BLaER1 (cell line): Measurements from ENCODE around the gene CXCL1.
"Not testable (repeated sequence)": the region's sequence is repeated elsewhere in the genome, so short reads cannot be mapped to it uniquely, and the experiment has no call there.

ENCODE experiments used
- H3K27ac ChIP-seq: shearing (Covaris generic); formaldehyde crosslinking; 2 replicates; pipeline ENCODE4 v1.8.1; 2022
- H3K27me3 ChIP-seq: shearing (Covaris generic); formaldehyde crosslinking; 2 replicates; pipeline ENCODE4 v1.8.1; 2022
- H3K36me3 ChIP-seq: shearing (Covaris generic); formaldehyde crosslinking; 2 replicates; pipeline ENCODE4 v1.8.1; 2022
- H3K4me1 ChIP-seq: shearing (Covaris generic); formaldehyde crosslinking; 2 replicates; pipeline ENCODE4 v1.8.1; 2022
- H3K4me2 ChIP-seq: shearing (Covaris generic); formaldehyde crosslinking; 2 replicates; pipeline ENCODE4 v1.8.1; 2022
- H3K4me3 ChIP-seq: shearing (Covaris generic); formaldehyde crosslinking; 2 replicates; pipeline ENCODE4 v1.8.1; 2022
- H3K9ac ChIP-seq: shearing (Covaris generic); formaldehyde crosslinking; 2 replicates; pipeline ENCODE4 v1.8.1; 2022
- H3K9me3 ChIP-seq: shearing (Covaris generic); formaldehyde crosslinking; 2 replicates; pipeline ENCODE4 v1.8.1; 2022
- H4K20me1 ChIP-seq: shearing (Covaris generic); formaldehyde crosslinking; 2 replicates; pipeline ENCODE4 v1.8.1; 2022
- Cebpa-rat ChIP-seq: shearing (Covaris generic); IDR thresholded peaks from 2 replicates; pipeline ENCODE4 v1.8.1; 2022

The CXCL1 gene

GRCh38 chr4:73895201-73896175 is 26.3 kb downstream of the CXCL1 start:
- Histone ChIP-seq H4K20me1 (no peaks in the 10 kb centered on the region), H3K27ac (no peak overlapping the region), H3K4me1 (no peaks in the 10 kb centered on the region), H3K4me2 (no peak overlapping the region), H3K9ac (no peak overlapping the region), H3K27me3 (no peaks in the 10 kb centered on the region), H3K9me3 (no peaks in the 10 kb centered on the region), H3K36me3 (no peaks in the 10 kb centered on the region), H3K4me3 (no peak overlapping the region)
- TF ChIP-seq Cebpa-rat = no peak

DNA sequence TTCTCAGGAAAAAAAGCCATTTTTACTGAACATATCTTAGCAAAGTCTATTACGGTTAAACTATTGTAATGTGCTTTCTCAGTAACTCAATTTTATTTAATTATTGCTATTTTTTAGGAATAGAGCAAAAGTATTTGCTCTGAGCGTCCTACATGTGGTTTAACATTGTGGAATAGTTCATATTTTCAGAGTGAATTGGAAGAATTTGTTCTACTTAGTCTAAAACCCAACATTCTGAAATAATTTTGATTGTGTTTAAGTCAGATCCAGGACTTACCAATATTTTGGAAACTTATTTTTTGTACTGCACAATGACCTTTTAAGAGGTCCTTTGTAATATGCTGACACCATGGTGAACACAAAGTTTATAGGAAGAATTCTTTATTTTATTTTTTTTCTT is 27.2 kb downstream of the CXCL1 start:
- no peaks in the 10 kb centered on the region for H3K4me1 ChIP-seq
- H3K9me3 ChIP-seq = no peaks in the 10 kb centered on the region
- no peak overlapping the region for H3K4me3 ChIP-seq
- H3K36me3 ChIP-seq = no peaks in the 10 kb centered on the region
- H3K27ac ChIP-seq = no peak overlapping the region
- H3K27me3 ChIP-seq = no peaks in the 10 kb centered on the region
- no peak for TF ChIP-seq Cebpa-rat
- H3K4me2 ChIP-seq = no peak overlapping the region
- H3K9ac ChIP-seq = no peak overlapping the region
- H4K20me1 ChIP-seq = no peaks in the 10 kb centered on the region

- no peak overlapping the region for H3K4me2 ChIP-seq
- no peaks in the 10 kb centered on the region for H3K27me3 ChIP-seq
- no peaks in the 10 kb centered on the region for H3K36me3 ChIP-seq
- H3K9ac ChIP-seq = no peak overlapping the region
- no peaks in the 10 kb centered on the region for H3K4me1 ChIP-seq
- H3K27ac ChIP-seq = no peak overlapping the region
- no peak for TF ChIP-seq Cebpa-rat
- H3K4me3 ChIP-seq = no peak overlapping the region
- no peaks in the 10 kb centered on the region for H3K9me3 ChIP-seq
- no peaks in the 10 kb centered on the region for H4K20me1 ChIP-seq
Measured at GRCh38 chr4:73897380-73898136, 28.4 kb downstream of the CXCL1 start.

DNA sequence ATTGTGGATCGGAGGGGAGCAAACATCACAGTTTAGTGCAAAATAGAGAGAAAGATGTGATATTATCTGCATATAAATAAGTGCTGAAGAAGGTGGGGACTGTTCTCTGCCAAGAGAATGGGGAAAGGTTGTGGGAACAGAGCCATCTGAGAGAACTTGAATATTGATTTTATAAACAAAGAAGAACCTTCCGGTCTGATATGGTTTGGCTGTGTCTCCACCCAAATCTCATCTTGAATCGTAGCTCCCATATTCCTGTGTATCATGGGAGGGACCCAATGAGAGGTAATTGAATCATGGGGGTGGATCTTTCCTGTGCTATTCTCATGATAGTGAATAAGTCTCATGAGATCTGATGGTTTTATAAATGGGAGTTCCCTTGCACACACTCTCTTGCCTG is 30.1 kb downstream of the CXCL1 start:
- not testable (repeated sequence) for H3K4me2 ChIP-seq, H3K36me3 ChIP-seq, H3K4me3 ChIP-seq

GRCh38 chr4:73901031-73901430 is 31.8 kb downstream of the CXCL1 start:
- Histone ChIP-seq H3K4me2 (no peak overlapping the region), H3K27me3 (no peaks in the 10 kb centered on the region), H3K27ac (no peak overlapping the region), H4K20me1 (no peaks in the 10 kb centered on the region), H3K4me1 (no peaks in the 10 kb centered on the region), H3K9ac (no peak overlapping the region), H3K9me3 (no peaks in the 10 kb centered on the region), H3K36me3 (no peaks in the 10 kb centered on the region), H3K4me3 (no peak overlapping the region)
- TF ChIP-seq Cebpa-rat = no peak

More for the DNA sequence above, 30.1 kb downstream of the CXCL1 start:
- H3K4me1 ChIP-seq, H3K27me3 ChIP-seq, H3K9me3 ChIP-seq, H3K9ac ChIP-seq, H3K27ac ChIP-seq, H4K20me1 ChIP-seq: not testable (repeated sequence)

- Histone ChIP-seq H3K27ac (no peak overlapping the region), H3K9ac (no peak overlapping the region), H3K27me3 (no peaks in the 10 kb centered on the region), H3K4me2 (no peak overlapping the region), H4K20me1 (no peaks in the 10 kb centered on the region), H3K4me3 (no peak overlapping the region), H3K9me3 (no peaks in the 10 kb centered on the region), H3K4me1 (no peaks in the 10 kb centered on the region), H3K36me3 (no peaks in the 10 kb centered on the region)
- TF ChIP-seq Cebpa-rat = no peak
Measured at GRCh38 chr4:73902038-73902637, 32.9 kb downstream of the CXCL1 start.

- no peak for TF ChIP-seq Cebpa-rat
- Histone ChIP-seq H3K36me3 (no peaks in the 10 kb centered on the region), H4K20me1 (no peaks in the 10 kb centered on the region), H3K4me2 (no peak overlapping the region), H3K9me3 (no peaks in the 10 kb centered on the region), H3K9ac (no peak overlapping the region), H3K4me3 (no peak overlapping the region), H3K4me1 (no peaks in the 10 kb centered on the region), H3K27me3 (no peaks in the 10 kb centered on the region), H3K27ac (no peak overlapping the region)
Measured at GRCh38 chr4:73902817-73903547, 33.8 kb downstream of the CXCL1 start.

DNA sequence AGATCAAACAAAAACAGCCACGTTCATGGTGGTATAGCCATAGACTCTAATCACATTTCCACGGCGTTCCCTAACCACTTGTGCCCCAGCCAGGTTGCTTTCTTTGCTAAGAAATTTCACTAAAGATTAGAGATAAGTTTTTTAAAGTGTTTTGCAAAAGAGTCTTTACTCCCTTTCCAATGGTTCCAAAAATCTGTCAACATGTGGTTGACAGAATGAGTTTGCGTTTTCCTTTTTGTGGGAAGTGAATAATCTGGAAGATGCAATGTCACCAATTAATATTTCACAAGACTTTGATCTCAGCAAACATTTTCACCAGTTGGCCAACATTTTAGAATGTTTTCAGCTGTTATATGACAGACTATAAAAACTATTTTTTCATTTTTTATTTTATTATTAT is 35.3 kb downstream of the CXCL1 start:
- H3K27ac ChIP-seq = no peak overlapping the region
- H4K20me1 ChIP-seq = no peaks in the 10 kb centered on the region
- H3K4me3 ChIP-seq = no peak overlapping the region
- no peak overlapping the region for H3K4me2 ChIP-seq
- H3K36me3 ChIP-seq = no peaks in the 10 kb centered on the region
- H3K9me3 ChIP-seq = no peaks in the 10 kb centered on the region
- TF ChIP-seq Cebpa-rat = no peak
- H3K27me3 ChIP-seq = no peaks in the 10 kb centered on the region
- H3K4me1 ChIP-seq = no peaks in the 10 kb centered on the region
- H3K9ac ChIP-seq = no peak overlapping the region

DNA sequence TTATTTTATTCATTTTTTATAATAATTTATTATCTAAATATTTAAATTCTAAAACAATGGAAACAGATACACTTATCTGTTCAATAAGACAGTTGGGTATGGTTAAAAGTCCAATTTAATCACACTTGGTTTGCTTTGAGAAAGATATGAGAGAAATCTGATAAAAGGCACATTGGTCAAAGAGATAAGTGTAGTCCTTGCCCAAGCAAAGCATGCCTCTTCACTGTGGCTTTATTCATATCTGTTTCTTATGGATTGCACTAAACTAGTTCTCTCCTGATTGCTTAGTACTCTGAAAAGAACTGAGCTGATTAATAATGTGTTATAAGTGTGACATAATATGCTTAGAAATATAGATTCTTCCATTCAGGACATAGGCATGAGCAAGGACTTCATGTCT is 39.8 kb downstream of the CXCL1 start:
- Histone ChIP-seq H3K9me3 (no peaks in the 10 kb centered on the region), H3K27me3 (no peaks in the 10 kb centered on the region), H3K4me3 (no peak overlapping the region), H3K4me1 (no peaks in the 10 kb centered on the region), H3K36me3 (no peaks in the 10 kb centered on the region), H3K27ac (no peak overlapping the region), H4K20me1 (no peaks in the 10 kb centered on the region), H3K4me2 (no peak overlapping the region), H3K9ac (no peak overlapping the region)
- no peak for TF ChIP-seq Cebpa-rat
